ENCODE results near the gene CBX3.
"Not testable (repeated sequence)": the region's sequence is repeated elsewhere in the genome, so short reads cannot be mapped to it uniquely, and the experiment has no call there.

DNA sequence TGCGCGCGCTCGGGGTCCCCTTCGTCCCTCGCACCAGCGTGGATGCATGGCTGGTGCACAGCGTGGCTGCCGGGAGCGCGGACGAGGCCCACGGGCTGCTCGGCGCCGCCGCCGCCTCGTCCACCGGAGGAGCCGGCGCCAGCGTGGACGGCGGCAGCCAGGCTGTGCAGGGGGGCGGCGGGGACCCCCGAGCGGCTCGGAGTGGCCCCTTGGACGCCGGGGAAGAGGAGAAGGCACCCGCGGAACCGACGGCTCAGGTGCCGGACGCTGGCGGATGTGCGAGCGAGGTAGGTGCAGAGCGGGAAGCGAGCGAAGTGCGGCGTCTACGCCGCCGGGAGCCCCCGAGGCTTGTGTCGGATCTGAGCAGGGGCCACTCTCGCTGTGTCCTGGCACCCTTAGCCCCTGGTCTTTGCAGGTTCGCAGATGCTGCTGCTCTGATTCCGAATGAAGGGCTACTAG, 48.7 kb upstream of the CBX3 start:
- TF ChIP-seq, protein P1, sequence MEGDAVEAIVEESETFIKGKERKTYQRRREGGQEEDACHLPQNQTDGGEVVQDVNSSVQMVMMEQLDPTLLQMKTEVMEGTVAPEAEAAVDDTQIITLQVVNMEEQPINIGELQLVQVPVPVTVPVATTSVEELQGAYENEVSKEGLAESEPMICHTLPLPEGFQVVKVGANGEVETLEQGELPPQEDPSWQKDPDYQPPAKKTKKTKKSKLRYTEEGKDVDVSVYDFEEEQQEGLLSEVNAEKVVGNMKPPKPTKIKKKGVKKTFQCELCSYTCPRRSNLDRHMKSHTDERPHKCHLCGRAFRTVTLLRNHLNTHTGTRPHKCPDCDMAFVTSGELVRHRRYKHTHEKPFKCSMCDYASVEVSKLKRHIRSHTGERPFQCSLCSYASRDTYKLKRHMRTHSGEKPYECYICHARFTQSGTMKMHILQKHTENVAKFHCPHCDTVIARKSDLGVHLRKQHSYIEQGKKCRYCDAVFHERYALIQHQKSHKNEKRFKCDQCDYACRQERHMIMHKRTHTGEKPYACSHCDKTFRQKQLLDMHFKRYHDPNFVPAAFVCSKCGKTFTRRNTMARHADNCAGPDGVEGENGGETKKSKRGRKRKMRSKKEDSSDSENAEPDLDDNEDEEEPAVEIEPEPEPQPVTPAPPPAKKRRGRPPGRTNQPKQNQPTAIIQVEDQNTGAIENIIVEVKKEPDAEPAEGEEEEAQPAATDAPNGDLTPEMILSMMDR (conservative IDR thresholded peaks at IDR 0.05 in 1 of 2, IDR thresholded peaks at IDR 0.05 in 1 of 2; ENCODE audit: low read depth in 1 of 2, low read length in 2 of 2): not testable (repeated sequence)
- not testable (repeated sequence) for TF ChIP-seq EZH2 (IDR thresholded peaks at IDR 0.05; ENCODE audit: low read length, missing control alignments)

Measured in fibroblast of lung (primary cell).